KG1 (cell line): ENCODE results near the gene TCF12.
"Not testable (repeated sequence)": the region's sequence is repeated elsewhere in the genome, so short reads cannot be mapped to it uniquely, and the experiment has no call there.

Source experiments
- DNase-seq: peaks from one replicate; lab custom pipeline; 2025; lab: John Stamatoyannopoulos, UW

The TCF12 gene

GRCh38 chr15:56978898-56979662, 60.6 kb downstream of the TCF12 start:
- DNase-seq: no peak

GRCh38 chr15:56980473-56980872, 62.0 kb downstream of the TCF12 start:
- DNase-seq: no peak

GRCh38 chr15:56981160-56981559, 62.7 kb downstream of the TCF12 start:
- DNase-seq: no peak

- no peak for DNase-seq
These were observed 64.5 kb downstream of the TCF12 start for GRCh38 chr15:56982987-56983386.

- no peak for DNase-seq
These were observed 66.4 kb downstream of the TCF12 start for GRCh38 chr15:56984681-56985481.

- no peak for DNase-seq
These were observed 67.4 kb downstream of the TCF12 start for GRCh38 chr15:56985856-56986255.

GRCh38 chr15:56987286-56987685, 68.8 kb downstream of the TCF12 start:
- no peak for DNase-seq

GRCh38 chr15:56988219-56988618, 69.8 kb downstream of the TCF12 start:
- DNase-seq: no peak

- DNase-seq: no peak
These were observed 71.0 kb downstream of the TCF12 start for GRCh38 chr15:56989411-56989924.

- DNase-seq: no peak
These were observed 72.6 kb downstream of the TCF12 start for GRCh38 chr15:56991017-56991416.

GRCh38 chr15:56992725-56993124, 74.3 kb downstream of the TCF12 start:
- no peak for DNase-seq

- DNase-seq: no peak
These were observed 75.8 kb downstream of the TCF12 start for GRCh38 chr15:56994280-56994679.

- DNase-seq: no peak
These were observed 77.6 kb downstream of the TCF12 start for GRCh38 chr15:56996093-56996492.

GRCh38 chr15:56996746-56997470, 78.5 kb downstream of the TCF12 start:
- DNase-seq: no peak

- no peak for DNase-seq
These were observed 85.0 kb downstream of the TCF12 start for GRCh38 chr15:57003418-57003817.

GRCh38 chr15:57005244-57005643, 86.8 kb downstream of the TCF12 start:
- DNase-seq: no peak

- not testable (repeated sequence) for DNase-seq
These were observed 89.4 kb downstream of the TCF12 start for GRCh38 chr15:57007797-57008196.

- no peak for DNase-seq
These were observed 92.3 kb downstream of the TCF12 start for GRCh38 chr15:57010724-57011123.

- no peak for DNase-seq
These were observed 94.1 kb downstream of the TCF12 start for GRCh38 chr15:57012556-57012955.

- not testable (repeated sequence) for DNase-seq
These were observed 96.5 kb downstream of the TCF12 start for GRCh38 chr15:57014896-57015295.

GRCh38 chr15:57015360-57015759, 96.9 kb downstream of the TCF12 start:
- DNase-seq: no peak

GRCh38 chr15:57015897-57016296, 97.5 kb downstream of the TCF12 start:
- no peak for DNase-seq
